GM19238 (cell line): Measurements from ENCODE around the gene TLN1.

Experiments used
- DNase-seq: peaks from one replicate; pipeline ENCODE4 v3.0.0; 2011; ENCODE audit warnings: low spot score; ENCODE audit not compliant: insufficient read length

TLN1 gene

DNA sequence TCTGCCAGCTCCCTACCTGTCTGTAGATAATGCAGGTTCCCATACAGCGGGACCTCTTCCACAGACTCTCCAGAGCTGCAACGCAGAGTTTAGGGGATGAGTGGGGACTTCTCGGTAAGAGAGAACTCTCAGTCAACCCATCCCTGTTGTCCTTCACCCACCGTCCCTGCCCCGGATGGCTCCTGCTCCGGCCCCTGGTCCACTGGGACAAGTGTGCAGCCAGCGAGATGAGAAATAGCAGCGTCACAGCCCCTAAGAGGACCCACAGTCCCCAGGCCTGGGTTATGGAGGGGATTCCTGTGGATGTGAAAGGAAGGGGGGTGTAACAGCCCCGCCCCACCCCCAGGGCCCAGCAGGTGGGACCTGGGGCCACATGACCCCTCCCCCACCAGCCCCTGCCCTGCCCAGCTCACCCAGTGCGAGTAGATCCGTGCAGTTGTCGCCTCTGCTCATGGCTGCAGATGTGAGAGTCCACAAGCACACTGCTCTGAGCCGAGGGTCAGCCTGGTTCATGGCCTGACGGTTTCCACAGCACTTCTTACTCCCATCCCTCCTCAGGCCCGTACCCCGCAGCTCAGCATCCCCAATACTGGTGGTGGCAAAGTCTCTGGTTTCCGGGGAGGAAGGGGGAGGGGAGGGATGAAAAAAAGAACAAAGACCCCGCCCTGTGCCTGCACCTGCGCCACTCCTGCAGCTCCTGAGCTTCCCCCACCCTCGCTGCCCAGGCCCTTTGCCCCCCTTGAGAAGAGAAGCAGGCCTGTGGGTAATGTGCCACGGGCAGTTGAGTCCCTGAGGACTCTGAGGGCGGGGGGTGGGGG lies 81.4 kb downstream of the TLN1 start, which contains the start of gene SIT1:
Gene SIT1, minus strand, starts transcription at position 591 of the 818 bp plus-strand sequence. Its CDS starts 78 bp downstream, at position 513.
- no peak for DNase-seq

DNA sequence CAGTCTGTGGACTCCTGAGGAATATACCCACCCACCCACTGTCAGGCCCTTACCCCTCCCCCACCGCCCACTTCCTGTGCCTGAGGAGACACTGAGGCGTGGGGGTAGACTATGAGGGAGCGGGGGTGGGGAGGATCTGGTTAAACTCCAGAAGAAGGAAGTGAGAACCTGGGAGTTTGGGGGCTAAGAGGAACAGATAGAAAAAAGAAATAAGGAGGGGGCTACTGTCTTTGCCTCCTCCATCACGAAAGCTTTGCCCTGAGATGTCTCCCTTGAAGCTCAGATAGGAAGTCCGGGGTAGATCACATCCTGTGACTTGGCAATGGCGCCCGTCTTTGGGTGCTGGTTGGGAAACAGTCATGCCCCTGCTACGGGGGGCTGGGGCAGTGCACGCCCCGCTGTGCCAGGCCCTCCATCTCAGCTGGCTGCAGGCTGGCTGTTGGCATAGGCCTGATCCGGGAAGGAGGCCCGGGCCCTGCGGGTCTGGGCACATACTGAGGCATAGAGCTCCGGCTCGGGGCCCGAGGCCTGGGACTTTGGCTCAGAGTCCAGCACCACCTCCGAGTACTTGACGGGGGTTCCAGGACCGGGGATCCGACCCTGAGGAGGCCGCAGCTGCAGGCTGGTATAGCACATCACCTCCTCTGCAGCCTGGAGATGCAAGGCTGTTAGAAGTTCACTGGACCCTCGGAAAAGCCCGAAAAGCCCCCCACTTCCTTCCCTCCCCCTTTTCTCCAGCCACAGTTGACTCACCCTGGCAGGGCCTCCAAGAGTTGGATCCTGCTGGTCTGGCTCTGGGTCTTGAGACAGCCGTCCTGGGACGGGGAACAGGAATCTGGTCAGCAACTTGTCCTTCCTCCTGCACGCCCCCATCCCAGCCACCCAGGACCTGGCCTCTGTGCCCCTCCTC lies 82.3 kb downstream of the TLN1 start:
- no peak for DNase-seq
